IMR-90 (cell line): ENCODE measurements around the gene ACOX3. TPM values are rescaled to one million over a fixed set of nuclear protein-coding genes. Genes with fewer than 3 reads are reported as not detected.

Experiments
- ATAC-seq: fragments of 200-7000 bp; cut with Tn5 transposase; 2 replicates; pipeline ENCODE4 v1.9.1; 2020; ENCODE audit warnings: low read depth, mild to moderate bottlenecking, moderate library complexity
- BruUV-seq: library from RNA; stranded (reverse); fragments of 400-500 nt; replicated peaks from 2 replicates; lab custom pipeline; 2021; lab: Mats Ljungman, UMichigan
- CTCF ChIA-PET: fragments of 300-600 bp; formaldehyde crosslinking; extraction: SDS; loops from one replicate; lab custom pipeline; 2021; ENCODE audit warnings: antibody characterized with exemption; lab: Yijun Ruan, JAX
- POLR2A ChIA-PET: fragments of 300-600 bp; sonication (Branson Sonifier 250); formaldehyde crosslinking; loops from one replicate; lab custom pipeline; 2022; ENCODE audit warnings: antibody characterized with exemption; ENCODE audit not compliant: unreplicated experiment; lab: Charles Lee
- DNase-seq: peaks from one replicate; pipeline ENCODE4 v3.0.0; 2013
- H2AFZ ChIP-seq: replicated peaks from 2 replicates; pipeline ENCODE3; 2013; ENCODE audit warnings: low read length, mild to moderate bottlenecking; ENCODE audit not compliant: poor library complexity
- H2AK5ac ChIP-seq: 2 replicates; pipeline ENCODE4 v1.6.1; 2013; ENCODE audit warnings: low read depth, low read length, inconsistent platforms
- H2AK9ac ChIP-seq: replicated peaks from 2 replicates; pipeline ENCODE3; 2013; ENCODE audit warnings: mild to moderate bottlenecking, low read depth, low read length, moderate library complexity; ENCODE audit not compliant: poor library complexity
- H2BK120ac ChIP-seq: 2 replicates; pipeline ENCODE4 v1.6.1; 2013; ENCODE audit warnings: low read depth, low read length, inconsistent platforms
- H2BK15ac ChIP-seq: 3 replicates; pipeline ENCODE4 v1.6.1; 2013; ENCODE audit warnings: low read depth, low read length, inconsistent platforms
- H2BK20ac ChIP-seq: 2 replicates; pipeline ENCODE4 v1.6.1; 2013; ENCODE audit warnings: low read depth, mild to moderate bottlenecking, inconsistent platforms, low read length, moderate library complexity
- H2BK5ac ChIP-seq: 2 replicates; pipeline ENCODE4 v1.6.1; 2013; ENCODE audit warnings: mild to moderate bottlenecking, low read depth, low read length, inconsistent platforms; ENCODE audit not compliant: poor library complexity, severe bottlenecking
- H3K14ac ChIP-seq: replicated peaks from 2 replicates; pipeline ENCODE4 v1.6.1; 2013; ENCODE audit warnings: low read depth, low read length, inconsistent platforms
- H3K18ac ChIP-seq: 2 replicates; pipeline ENCODE4 v1.6.1; 2013; ENCODE audit warnings: low read depth, low read length, control low read depth
- H3K23ac ChIP-seq: 2 replicates; pipeline ENCODE4 v1.6.1; 2013; ENCODE audit warnings: low read depth, low read length, inconsistent platforms
- H3K27ac ChIP-seq: 2 replicates; pipeline ENCODE4 v1.5.1; 2013; ENCODE audit warnings: mild to moderate bottlenecking, control low read depth, low read length; ENCODE audit not compliant: insufficient read depth
- H3K27me3 ChIP-seq: 2 replicates; pipeline ENCODE4 v1.6.1; 2013; ENCODE audit warnings: low read length; ENCODE audit not compliant: control insufficient read depth, insufficient read depth
- H3K36me3 ChIP-seq: 2 replicates; pipeline ENCODE4 v1.6.1; 2013; ENCODE audit warnings: low read length, mixed read lengths; ENCODE audit not compliant: control insufficient read depth, insufficient read depth
- H3K4ac ChIP-seq: 2 replicates; pipeline ENCODE4 v1.6.1; 2013; ENCODE audit warnings: low read depth, low read length, inconsistent platforms
- H3K4me1 ChIP-seq: 2 replicates; pipeline ENCODE4 v1.6.1; 2013; ENCODE audit warnings: low read length, mixed read lengths; ENCODE audit not compliant: control insufficient read depth, insufficient read depth
- H3K4me2 ChIP-seq: 2 replicates; pipeline ENCODE4 v1.6.1; 2013; ENCODE audit warnings: low read depth, mild to moderate bottlenecking, control low read depth, low read length, moderate library complexity
- H3K4me3 ChIP-seq: 2 replicates; pipeline ENCODE4 v1.5.1; 2013; ENCODE audit warnings: low read depth, mild to moderate bottlenecking, control low read depth, low read length, moderate library complexity; ENCODE audit not compliant: insufficient read depth
- H3K56ac ChIP-seq: 2 replicates; pipeline ENCODE4 v1.6.1; 2013; ENCODE audit warnings: low read length, inconsistent platforms; ENCODE audit not compliant: insufficient read depth; ENCODE audit errors: extremely low read depth
- H3K79me1 ChIP-seq, 2 experiments: 2 replicates each; pipeline ENCODE4 v1.6.1; 2013; ENCODE audit warnings: low read length in 2 of 2, inconsistent platforms in 1 of 2, low read depth in 1 of 2
- H3K9ac ChIP-seq: 2 replicates; pipeline ENCODE4 v1.6.1; 2013; ENCODE audit warnings: low read depth, low read length, control low read depth
- H3K9me1 ChIP-seq: 2 replicates; pipeline ENCODE4 v1.6.1; 2013; ENCODE audit warnings: low read length, inconsistent platforms; ENCODE audit not compliant: insufficient read depth
- H3K9me3 ChIP-seq: 2 replicates; pipeline ENCODE4 v1.6.1; 2013; ENCODE audit warnings: low read length; ENCODE audit not compliant: control insufficient read depth, insufficient read depth
- H4K20me1 ChIP-seq: 2 replicates; pipeline ENCODE4 v1.6.1; 2013; ENCODE audit warnings: low read length, inconsistent platforms; ENCODE audit not compliant: insufficient read depth
- H4K5ac ChIP-seq: 2 replicates; pipeline ENCODE4 v1.6.1; 2013; ENCODE audit warnings: mild to moderate bottlenecking, low read depth, low read length, control low read depth
- H4K8ac ChIP-seq, 2 experiments: 2 replicates each; pipeline ENCODE4 v1.6.1; 2013; ENCODE audit warnings: low read depth in 2 of 2, low read length in 2 of 2, control low read depth in 1 of 2, inconsistent platforms in 1 of 2
- H4K91ac ChIP-seq: 2 replicates; pipeline ENCODE4 v1.6.1; 2013; ENCODE audit warnings: low read depth, low read length, inconsistent platforms; ENCODE audit not compliant: insufficient read depth
- CEBPB ChIP-seq: IDR thresholded peaks from 2 replicates; pipeline ENCODE4 v1.6.1; 2012; ENCODE audit warnings: low read depth, low read length, improper control_type of control experiment
- CHD1 ChIP-seq: IDR thresholded peaks from 2 replicates; pipeline ENCODE4 v1.6.1; 2012; ENCODE audit warnings: low read depth, low read length, improper control_type of control experiment
- FOS ChIP-seq: fragments of 150-350 bp; IDR thresholded peaks from 2 replicates; pipeline ENCODE4 v1.6.1; 2016; ENCODE audit warnings: low read depth, low read length
- MAFK ChIP-seq: IDR thresholded peaks from 2 replicates; pipeline ENCODE4 v1.6.1; 2012; ENCODE audit warnings: low read depth, low read length, improper control_type of control experiment
- MAZ ChIP-seq: IDR thresholded peaks from 2 replicates; pipeline ENCODE4 v1.6.1; 2012; ENCODE audit warnings: low read depth, mild to moderate bottlenecking, low read length, improper control_type of control experiment, moderate library complexity, borderline replicate concordance
- WGBS, 2 experiments: methylation state at CpG; one replicate each; pipeline versions ENCODE4 v1.1.5 to v1.1.7; 2013; ENCODE audit warnings: missing lambda C conversion rate in 2 of 2; ENCODE audit not compliant: insufficient read length in 1 of 2; ENCODE audit errors: extremely low coverage in 2 of 2; 5-methylcytosine and 5-hydroxymethylcytosine counted together
- dilution Hi-C: fragments of 300-500 bp; cut with HindIII; formaldehyde crosslinking; loops from one replicate; pipeline ENCODE4 v1.14.3; 2018; ENCODE audit warnings: low sequenced_read_pairs; ENCODE audit not compliant: unreplicated experiment
- in situ Hi-C: fragments of 300-500 bp; cut with MboI; formaldehyde crosslinking; loops from 3 replicates; pipeline ENCODE4 v1.14.3; 2019; ENCODE audit warnings: low sequenced_read_pairs, inconsistent platforms, mixed read lengths
- intact Hi-C: fragments of 100-400 bp; cut with micrococcal nuclease; formaldehyde crosslinking; loops from 2 replicates; pipeline ENCODE4 v1.10.0; 2022
- polyA plus RNA-seq, 3 experiments: library from polyadenylated mRNA; depleted of rRNA; stranded (reverse); fragments of >200 nt; gene quantifications; 2 replicates each; pipeline ENCODE4 v1.2.3, GENCODE V29; 2012; ENCODE audit warnings: low replicate concordance in 1 of 3
- total RNA-seq: library from RNA; depleted of rRNA; stranded (reverse); fragments of >200 nt; gene quantifications from 2 replicates; pipeline ENCODE4 v1.2.3, GENCODE V29; 2012

Gene ACOX3
- total and polyA plus RNA-seq, 2 of the 4 experiments (the other 2 are of a cell fraction): 15.2 to 25.8 TPM

DNA sequence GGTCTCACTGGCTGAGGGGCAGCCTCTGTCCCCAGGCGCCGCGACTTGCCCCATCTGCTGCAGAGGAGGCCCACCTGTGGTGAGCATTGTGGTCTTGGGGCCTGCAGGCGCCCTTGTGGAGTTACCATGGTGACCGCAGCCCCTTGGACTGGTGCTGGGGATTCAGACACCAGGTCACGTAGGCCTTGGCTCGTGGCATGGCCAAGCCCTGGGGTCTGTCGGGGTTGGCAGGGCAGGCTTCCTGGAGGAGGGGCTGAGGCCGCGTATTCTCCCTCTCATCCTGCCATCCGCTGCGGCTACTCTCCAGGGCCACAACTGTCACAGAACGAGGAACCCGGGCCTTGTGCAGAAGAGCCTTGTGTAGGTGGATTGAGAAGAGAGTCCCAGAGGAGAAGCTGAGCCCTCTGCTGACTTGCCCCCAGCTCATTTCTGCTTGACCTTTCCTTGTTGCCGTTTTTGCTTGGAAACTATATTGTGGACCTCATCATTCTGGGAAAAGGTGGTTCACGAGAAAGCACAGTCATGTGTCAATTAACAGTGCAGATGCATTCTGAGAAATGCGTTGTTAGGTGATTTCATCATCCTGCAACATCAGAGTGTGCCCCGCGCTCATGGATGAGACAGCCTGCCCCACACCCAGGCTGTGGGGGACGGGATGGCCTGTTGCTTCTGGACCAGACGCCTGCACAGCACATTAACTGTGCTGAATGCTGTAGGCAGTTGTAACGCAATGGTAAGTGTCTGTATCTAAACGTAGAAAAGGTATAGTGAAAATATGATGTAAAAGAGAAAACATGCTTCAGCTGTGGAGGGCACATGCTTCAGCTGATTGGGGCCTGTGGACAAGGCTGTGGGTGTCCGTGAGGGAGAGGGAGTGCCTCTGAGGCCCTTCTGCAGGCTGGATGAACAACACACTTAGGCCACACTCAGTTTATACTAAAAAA, 38.5 kb upstream of the ACOX3 start:
- H2BK15ac ChIP-seq: no peak overlapping the region
- H4K20me1 ChIP-seq: peaks cover 11% of the 10 kb centered on the region
- H2AK5ac ChIP-seq: no peak overlapping the region; the same call in 1 of the 2 replicates
- peaks cover 1% of the 10 kb centered on the region; the same call in 1 of the 2 replicates for H3K4me1 ChIP-seq
- no peak overlapping the region for H3K9ac ChIP-seq
- TF ChIP-seq MAZ (no peak), MAFK (no peak), CEBPB (peak; percentile 45; the same call in 1 of the 2 replicates), FOS (no peak), CHD1 (no peak)
- 0 out of 2 replicates have a peak, but pooled peaks cover 2% of the 10 kb centered on the region for H3K27me3 ChIP-seq
- H3K18ac ChIP-seq: no peak overlapping the region
- peak; percentile 35 for DNase-seq
- intact Hi-C loops: no loop called here
- H4K5ac ChIP-seq: no peak overlapping the region
- no peak overlapping the region for H2BK5ac ChIP-seq
- H3K9me1 ChIP-seq: 0 out of 2 replicates have a peak, but pooled peaks cover 5% of the 10 kb centered on the region
- H3K23ac ChIP-seq: no peak overlapping the region
- no peak overlapping the region for H3K4me3 ChIP-seq
- H4K91ac ChIP-seq: no peak overlapping the region
- no peak overlapping the region for H2BK120ac ChIP-seq
- ATAC-seq: no peak
- H3K36me3 ChIP-seq: peaks cover 14% of the 10 kb centered on the region
- WGBS, 2 experiments: 88% methylated on average over 11 of the region's 24 CpGs; no CpG with 5 or more reads in 1 of the 2 experiments
- H3K9me3 ChIP-seq: no peaks in the 10 kb centered on the region
- peak overlapping the region; percentile 35; the same call in 1 of the 2 replicates for H3K4ac ChIP-seq
- H3K27ac ChIP-seq: no peak overlapping the region
- no peak overlapping the region for H4K8ac ChIP-seq
- dilution Hi-C loops: no loop called here
- H3K79me1 ChIP-seq: no peaks in the 10 kb centered on the region
- peak overlapping the region; percentile 48 for H2AFZ ChIP-seq
- H2AK9ac ChIP-seq: no peak overlapping the region
- ChIA-PET CTCF (no interaction called here), POLR2A (no interaction called here)
- no peak overlapping the region for H2BK20ac ChIP-seq
- H3K14ac ChIP-seq: no peak overlapping the region
- BruUV-seq: no TSS peak
- H3K4me2 ChIP-seq: no peak overlapping the region
- in situ Hi-C loops: no loop called here
- no peak overlapping the region for H3K56ac ChIP-seq
